Left ventricle myocardium superior (tissue), 1 donor: ENCODE measurements around the gene CCDC146. TPM values are rescaled to one million over a fixed set of nuclear protein-coding genes. Genes with fewer than 3 reads are reported as not detected.
"Not testable (repeated sequence)": the region's sequence is repeated elsewhere in the genome, so short reads cannot be mapped to it uniquely, and the experiment has no call there.

Source experiments
- ATAC-seq: fragments of 200-7000 bp; cut with Tn5 transposase; one replicate; pipeline ENCODE4 v1.9.1; 2020; ENCODE audit warnings: mild to moderate bottlenecking, moderate library complexity
- DNase-seq: peaks from one replicate; pipeline ENCODE4 v3.0.0-alpha.2; 2020
- intact Hi-C: fragments of 100-400 bp; cut with micrococcal nuclease; formaldehyde crosslinking; loops from one replicate; pipeline ENCODE4 v1.11.0; 2022
- total RNA-seq: library from RNA; stranded (reverse); fragmentation: NEBNext Ultra II Directional; extraction: Animal tissue kit (Norgen Biotek cat#: 25700); gene quantifications from one replicate; pipeline ENCODE4 v1.2.1, GENCODE V29; 2021
- donor health status: DM: no; HTN: yes; CAD: no; lungs with severe emphysema.

CCDC146 gene
- total RNA-seq, 1 donor from 2014 or later, result 11.0 TPM

- ATAC-seq (no peak), DNase-seq (no peak)
- intact Hi-C loops, result no loop called here
Observed at GRCh38 chr7:77184463-77184862, 62.0 kb downstream of the CCDC146 start.

DNA sequence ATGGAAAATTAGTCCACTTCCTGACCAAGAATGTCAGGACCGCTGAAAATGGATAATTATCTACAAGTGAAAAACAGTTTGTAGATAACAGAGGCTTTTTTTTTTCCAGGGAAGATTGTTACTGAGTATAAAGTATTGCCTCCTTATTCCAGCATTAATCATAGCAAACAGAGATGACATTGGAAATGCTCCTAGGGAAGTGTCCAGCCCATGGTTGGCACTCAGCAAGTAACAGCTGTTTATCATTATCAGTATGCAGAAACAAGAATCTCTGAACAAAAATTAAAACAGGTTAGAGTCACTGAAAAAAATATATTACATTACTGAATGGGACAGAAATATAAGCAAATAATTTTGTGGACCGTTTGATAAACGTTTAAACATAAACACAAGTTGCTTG, 62.6 kb downstream of the CCDC146 start:
- no peak for ATAC-seq
- intact Hi-C loops, result no loop called here
- no peak for DNase-seq

DNA sequence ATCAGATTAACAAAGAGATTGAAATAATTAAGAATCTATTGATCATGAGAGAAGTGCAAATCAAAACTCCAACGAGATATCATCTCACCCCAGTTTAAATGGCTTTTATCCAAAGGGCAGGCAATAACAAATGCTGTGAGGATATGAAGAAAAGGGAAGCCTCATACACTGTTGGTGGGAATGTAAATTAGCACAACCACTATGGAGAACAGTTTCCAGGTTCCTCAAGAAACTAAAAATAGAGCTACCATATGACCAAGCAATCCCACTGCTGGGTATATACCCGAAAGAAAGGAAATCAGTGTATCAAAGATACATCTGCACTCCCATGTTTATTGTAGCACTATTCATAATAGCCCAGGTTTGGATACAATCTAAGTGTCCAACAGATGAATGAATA, 63.5 kb downstream of the CCDC146 start:
- intact Hi-C loops, result no loop called here
- ATAC-seq, result no peak
- no peak for DNase-seq

- intact Hi-C loops, result no loop called here
- no peak for DNase-seq
- peak; percentile 21 for ATAC-seq
Observed at GRCh38 chr7:77188731-77189437, 66.5 kb downstream of the CCDC146 start.

DNA sequence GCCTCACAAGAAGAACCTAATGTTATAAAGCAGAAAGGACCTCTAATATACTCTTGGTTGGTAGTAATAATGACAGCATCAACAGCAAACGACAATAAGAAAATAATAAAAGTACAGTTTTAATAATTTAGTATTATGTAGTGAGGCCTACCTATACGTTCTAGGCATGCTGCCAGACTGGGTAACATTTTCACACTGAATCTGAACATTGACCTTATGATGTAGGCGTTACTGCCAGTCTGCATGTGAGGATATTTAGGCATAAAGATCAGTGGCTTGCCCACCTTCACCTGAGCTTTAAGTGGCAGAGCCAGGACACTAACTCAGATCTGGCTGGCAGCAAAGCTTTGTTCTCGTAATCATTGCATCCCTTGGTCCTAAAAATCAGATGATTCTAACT, 74.7 kb downstream of the CCDC146 start:
- DNase-seq, result no peak
- ATAC-seq, result no peak
- intact Hi-C loops, result no loop called here

DNA sequence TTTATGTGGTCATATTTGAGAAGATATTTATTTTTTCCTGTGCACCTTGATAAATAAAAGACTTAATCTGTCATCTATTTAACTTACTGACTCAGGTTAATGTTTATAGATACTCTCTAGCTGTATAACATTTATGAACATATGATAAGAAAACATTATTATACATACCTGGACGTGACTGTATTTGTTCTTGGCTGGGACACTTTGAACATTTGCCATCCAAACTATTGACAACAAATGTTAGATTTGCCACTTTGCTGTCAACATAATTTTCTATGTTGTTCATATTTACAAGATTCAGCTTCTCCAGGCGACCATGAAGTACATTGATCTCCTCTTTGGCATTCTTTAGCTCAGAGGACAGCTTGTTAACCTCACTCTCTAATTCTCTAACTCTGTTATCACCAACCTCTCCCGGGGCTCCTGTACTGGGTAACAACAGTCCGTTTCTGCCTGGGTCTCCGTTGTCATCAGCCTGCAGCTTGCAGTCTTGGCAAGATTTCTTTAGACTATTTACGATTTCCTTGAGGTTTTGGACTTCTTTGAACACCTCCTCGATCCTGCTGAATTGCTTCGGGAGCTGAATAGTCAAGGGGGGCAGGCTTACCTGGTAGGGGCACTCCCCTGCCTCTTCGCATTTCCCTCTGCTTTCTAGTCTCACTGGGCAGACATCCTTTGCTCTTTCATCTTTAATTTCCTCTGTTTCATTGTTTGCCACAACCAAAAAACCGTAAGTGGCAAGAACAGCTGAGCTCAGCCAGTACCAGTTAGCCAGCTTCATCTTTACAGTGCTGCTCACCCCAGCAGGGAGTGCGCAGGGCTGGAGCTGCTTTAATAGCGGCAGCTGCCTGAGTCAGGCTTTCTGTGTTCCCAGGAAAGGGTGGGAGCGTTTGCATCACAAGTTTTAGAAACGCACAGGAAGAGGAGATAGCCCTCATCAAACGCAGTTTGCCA, 76.9 kb downstream of the CCDC146 start, which contains the start of gene FGL2:
TSS of gene FGL2 (minus strand) at position 807 of the 954 bp plus-strand sequence. CDS start at position 781, 26 bp downstream.
- DNase-seq (peak; percentile 75), ATAC-seq (peak; percentile 97)
- intact Hi-C loops, result no loop called here

- intact Hi-C loops, result no loop called here
- ATAC-seq (no peak), DNase-seq (no peak)
Observed at GRCh38 chr7:77200542-77200941, 78.1 kb downstream of the CCDC146 start.

DNA sequence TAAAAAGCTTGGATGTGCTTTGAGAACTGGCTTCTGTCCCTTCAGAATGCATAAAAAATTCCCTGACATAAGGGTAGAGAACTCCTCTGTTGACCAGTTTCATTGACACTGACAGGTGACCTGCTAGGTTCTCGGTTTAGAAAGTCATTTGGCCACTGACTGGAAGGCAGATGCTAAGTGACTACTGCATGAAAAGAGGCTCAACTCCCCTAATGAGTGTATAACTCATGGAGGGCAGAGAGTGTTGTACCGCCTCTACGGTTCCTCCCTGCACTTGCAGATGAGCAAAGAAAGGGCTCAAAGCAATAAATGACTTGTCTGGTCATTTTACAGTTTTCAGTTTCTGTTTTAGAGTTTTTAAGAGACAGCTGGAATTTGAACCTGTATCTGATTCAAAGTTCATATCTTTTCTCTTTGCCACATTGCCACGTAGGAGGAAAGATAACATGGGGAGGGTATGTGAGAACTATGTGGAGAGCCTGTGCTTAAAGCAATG, 80.1 kb downstream of the CCDC146 start:
- no peak for DNase-seq
- intact Hi-C loops, result no loop called here
- no peak for ATAC-seq

DNA sequence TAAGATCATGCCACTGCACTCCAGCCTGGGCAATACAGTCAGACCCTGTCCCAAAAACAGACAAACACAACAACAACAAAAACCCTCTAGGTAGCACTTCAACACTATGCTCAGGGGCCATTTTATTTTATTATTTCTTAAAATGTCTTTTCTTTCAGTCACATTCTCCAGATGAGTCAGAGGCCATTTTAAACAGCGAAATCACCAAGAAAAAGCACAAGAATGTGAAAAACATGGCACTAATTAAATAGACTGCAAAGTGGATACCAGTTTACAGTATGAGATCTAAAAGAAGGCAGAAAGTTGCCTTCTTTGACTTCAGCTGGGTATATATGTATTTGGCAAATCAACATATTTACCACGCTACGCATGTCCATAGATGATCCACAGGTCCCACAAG, 83.3 kb downstream of the CCDC146 start:
- intact Hi-C loops, result no loop called here
- ATAC-seq, result no peak
- DNase-seq, result no peak

DNA sequence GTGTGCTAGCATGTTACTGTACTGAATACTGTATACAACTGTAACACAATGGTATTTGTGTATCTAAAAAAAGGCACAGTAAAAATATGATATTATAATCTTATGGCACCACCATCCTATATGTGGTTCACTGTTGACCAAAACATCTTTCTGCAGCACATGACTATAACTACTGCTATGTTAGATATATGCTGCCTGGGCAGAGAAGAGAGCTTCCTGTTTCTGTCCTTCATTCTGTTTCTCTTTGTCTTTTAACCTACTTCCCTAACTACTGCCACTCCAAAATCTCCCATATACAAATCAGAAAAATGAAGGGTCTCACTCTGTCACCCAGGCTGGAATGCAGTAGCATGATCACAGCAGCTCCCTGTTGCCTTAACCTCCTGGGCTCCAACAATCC, 86.0 kb downstream of the CCDC146 start:
- intact Hi-C loops, result no loop called here
- DNase-seq (no peak), ATAC-seq (no peak)

- intact Hi-C loops, result no loop called here
- no peak for DNase-seq
- no peak for ATAC-seq
Observed at GRCh38 chr7:77209479-77210139, 87.2 kb downstream of the CCDC146 start.

DNA sequence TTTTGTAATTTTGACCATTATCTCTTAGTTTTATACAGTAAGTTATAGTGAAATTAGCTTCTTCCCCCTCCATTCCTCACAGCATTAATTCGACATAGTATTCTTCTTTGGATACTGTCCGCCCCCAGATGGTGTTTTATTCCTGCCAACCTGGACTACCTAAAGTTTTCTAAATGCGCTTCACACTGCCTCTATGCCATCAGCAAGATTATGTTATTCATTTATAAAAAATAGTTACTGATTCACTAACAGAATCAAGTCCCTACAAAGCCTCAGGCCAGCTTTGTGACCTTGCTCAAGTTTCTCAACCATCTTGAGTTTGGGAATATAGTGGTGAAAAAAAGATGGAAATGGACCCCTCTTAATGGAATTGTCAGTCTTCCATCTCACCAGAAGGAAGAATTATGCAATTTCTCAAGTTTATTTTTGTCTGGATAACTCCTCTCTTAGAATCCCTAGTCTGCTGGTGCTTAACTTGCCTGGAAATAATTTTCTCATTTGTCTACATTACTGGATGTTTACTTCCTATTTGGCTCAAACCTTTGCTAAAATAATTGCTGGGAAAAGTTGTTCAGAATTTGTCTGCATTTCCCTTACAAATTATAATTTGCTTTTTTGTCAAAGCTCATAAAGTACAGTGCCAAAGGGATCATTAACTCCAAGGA, 93.9 kb downstream of the CCDC146 start:
- no peak for DNase-seq
- intact Hi-C loops, result no loop called here
- ATAC-seq, result no peak

- intact Hi-C loops, result no loop called here
- ATAC-seq, result no peak
Observed at GRCh38 chr7:77217474-77218185, 95.2 kb downstream of the CCDC146 start.

GRCh38 chr7:77219701-77220331, 97.4 kb downstream of the CCDC146 start:
- ATAC-seq, DNase-seq, intact Hi-C loops: not testable (repeated sequence)

More at GRCh38 chr7:77217474-77218185, 95.2 kb downstream of the CCDC146 start:
- DNase-seq, result no peak

DNA sequence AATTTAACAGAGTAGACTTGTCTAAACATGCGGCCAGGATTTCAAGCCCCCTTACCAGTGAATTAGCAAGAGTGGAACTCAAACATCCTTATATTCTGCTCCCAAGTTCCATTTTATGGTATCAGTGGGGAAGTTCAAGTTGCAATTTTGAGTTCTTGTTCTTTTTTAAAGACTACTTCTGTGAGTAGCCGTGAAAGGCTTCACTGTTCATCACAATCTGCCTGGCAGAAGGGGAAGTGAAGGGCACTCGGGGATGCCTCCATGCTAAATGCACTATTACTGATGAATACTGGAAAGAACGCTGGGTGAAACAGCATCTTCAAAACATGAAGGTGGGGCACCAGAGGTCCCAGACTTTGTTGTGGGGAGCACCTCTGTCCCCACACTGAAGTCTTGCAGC, 99.7 kb downstream of the CCDC146 start:
- intact Hi-C loops, result no loop called here
- peak; percentile 29 for ATAC-seq

DNA sequence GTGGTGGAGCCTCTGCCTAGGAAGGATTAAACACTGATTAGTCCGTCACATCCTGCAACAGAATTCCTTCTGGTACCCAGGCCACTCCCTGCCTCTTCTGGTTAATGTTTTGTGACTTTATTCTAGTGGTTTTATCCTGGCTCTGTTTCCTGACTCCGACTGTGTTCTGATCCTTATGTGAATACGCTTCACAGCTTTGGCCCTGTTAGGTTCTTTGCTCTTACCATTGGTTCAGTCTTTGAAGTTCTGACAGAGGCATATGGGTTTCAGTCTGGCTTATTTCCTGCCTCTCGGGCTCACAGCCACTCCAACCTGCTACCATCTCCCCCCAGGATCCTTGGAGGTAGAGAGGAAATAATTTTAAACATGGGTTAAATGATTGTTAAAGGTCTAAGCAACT, 100.4 kb downstream of the CCDC146 start:
- ATAC-seq (no peak), DNase-seq (no peak)
- intact Hi-C loops, result no loop called here

More for the DNA sequence above, 99.7 kb downstream of the CCDC146 start:
- no peak for DNase-seq

DNA sequence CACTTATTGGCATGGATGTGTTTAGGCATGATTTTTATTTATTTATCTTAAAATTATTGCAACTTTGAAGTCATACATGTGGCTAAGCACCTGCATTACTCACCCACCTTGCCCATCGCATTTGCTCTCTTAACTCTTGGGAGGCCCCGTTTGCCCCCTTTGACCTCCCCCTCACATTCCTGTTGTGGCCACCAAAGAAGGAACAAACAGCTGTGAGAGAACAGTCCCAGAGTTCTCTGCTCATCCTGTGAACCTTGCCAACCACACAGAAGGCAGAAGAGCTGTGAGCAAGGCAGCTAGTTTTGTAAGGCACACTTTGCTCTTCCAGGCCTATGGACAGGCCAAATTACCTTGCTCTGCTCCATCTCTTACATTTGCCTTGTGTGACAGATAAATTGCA, 100.8 kb downstream of the CCDC146 start:
- DNase-seq (no peak), ATAC-seq (no peak)
- intact Hi-C loops, result no loop called here

DNA sequence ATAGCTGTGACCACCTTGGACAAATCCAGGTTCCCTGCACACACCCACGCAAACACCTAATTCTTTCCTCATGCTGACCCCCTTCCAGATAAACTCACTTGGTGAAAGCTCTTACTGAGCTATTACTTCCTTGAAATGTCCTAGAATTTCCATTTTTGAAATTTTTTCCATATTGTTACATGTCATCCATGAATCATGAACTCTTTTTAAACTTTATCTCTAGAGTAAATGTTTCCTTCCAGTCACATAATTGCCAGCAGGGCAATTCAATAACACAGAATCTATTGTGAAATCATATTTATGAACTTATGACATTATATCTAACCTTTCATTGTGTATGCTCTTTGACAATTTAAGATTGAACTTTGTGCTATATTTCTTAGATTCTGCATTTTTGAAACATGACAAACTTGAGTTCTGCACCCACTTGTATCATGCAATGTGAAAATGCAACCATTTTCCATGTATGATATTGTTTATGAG, 104.0 kb downstream of the CCDC146 start:
- DNase-seq, result no peak
- no peak for ATAC-seq
- intact Hi-C loops, result no loop called here
